Measurements from ENCODE around the gene FGR.

FGR gene

DNA sequence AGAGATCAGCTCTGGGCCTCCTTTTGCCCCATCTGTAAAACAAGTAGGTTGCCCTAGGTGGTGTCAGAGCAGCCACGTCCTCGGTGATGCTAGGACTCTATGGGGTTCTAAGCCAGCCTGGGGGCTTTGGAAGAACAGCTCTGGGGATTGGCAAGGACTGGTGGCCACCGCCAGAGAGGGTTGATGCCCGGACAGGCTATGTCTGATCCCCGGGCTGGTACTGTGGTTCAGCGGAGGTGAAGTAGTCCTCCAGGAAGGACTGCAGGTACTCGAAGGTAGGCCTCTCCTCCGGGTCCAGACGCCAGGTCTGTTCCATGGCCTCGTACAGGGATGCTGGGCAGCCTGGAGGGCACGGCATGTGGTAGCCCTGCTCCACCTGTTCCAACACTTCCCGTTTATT is 22.3 kb downstream of the FGR start:
- no peak for TF ChIP-seq CTCF (IDR thresholded peaks at IDR 0.05; ENCODE audit: insufficient read depth, low read depth, low read length, missing control alignments)
- H3K4me3 ChIP-seq (ENCODE audit: low read length): no peak overlapping the region
- DNase-seq (ENCODE audit: low read depth): no peak

GRCh38 chr1:27611450-27611849 is 23.5 kb downstream of the FGR start:
- no peak for TF ChIP-seq CTCF (IDR thresholded peaks at IDR 0.05; ENCODE audit: insufficient read depth, low read depth, low read length, missing control alignments)
- no peak for DNase-seq (ENCODE audit: low read depth)
- H3K4me3 ChIP-seq (ENCODE audit: low read length): no peak overlapping the region

GRCh38 chr1:27609618-27610240 is 25.3 kb downstream of the FGR start:
- no peak overlapping the region for H3K4me3 ChIP-seq (ENCODE audit: low read length)
- DNase-seq (ENCODE audit: low read depth): no peak
- TF ChIP-seq CTCF (IDR thresholded peaks at IDR 0.05; ENCODE audit: insufficient read depth, low read depth, low read length, missing control alignments): no peak

DNA sequence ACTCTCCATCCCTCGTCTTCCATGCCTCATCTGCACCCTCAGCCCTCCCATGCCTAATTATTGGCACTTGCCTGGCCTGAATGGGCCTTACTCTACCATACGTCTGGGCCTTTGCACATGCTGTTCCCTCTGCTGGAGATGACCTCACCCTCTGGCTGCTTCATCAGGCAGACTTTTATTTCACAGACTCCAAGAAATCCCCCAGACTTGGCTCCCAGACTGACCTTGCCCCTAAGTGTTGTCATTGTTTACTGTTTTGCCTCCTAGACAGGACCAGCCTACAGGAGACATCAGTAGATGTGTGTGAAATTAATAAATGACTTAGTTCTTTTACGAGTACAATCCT is 25.8 kb downstream of the FGR start:
- DNase-seq (ENCODE audit: low read depth): no peak
- no peak for TF ChIP-seq CTCF (IDR thresholded peaks at IDR 0.05; ENCODE audit: insufficient read depth, low read depth, low read length, missing control alignments)
- H3K4me3 ChIP-seq (ENCODE audit: low read length): no peak overlapping the region

DNA sequence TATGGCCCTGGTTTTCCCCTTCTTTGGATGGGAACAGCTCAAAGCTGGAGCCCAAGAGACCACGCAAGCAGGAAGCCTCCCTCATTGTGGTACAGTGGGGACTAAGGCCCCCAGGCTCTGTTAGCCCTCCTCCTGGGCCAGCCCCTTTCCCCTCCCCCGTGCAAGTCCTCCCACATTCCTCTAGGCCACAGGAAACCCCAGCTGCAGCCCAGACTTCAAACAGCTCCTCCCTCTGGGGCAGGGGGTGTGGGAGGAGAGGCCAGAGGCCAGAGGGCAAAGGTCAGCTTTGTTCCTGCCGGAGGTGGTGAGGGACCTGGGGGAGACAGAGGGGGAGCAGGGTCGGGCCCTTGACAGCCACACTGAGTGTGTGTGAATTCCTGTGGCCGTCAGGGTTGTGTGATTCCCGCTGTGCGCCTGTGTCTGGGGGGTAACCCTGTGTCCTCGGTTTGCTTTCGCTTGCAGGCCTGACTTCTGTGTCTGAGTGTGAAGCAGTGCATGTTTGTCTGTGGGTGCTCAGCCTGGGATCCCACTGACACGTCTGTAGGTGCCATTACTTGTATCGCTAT is 27.7 kb downstream of the FGR start:
- no peak for TF ChIP-seq CTCF (IDR thresholded peaks at IDR 0.05; ENCODE audit: insufficient read depth, low read depth, low read length, missing control alignments)
- no peak overlapping the region for H3K4me3 ChIP-seq (ENCODE audit: low read length)
- no peak for DNase-seq (ENCODE audit: low read depth)

- no peak overlapping the region for H3K4me3 ChIP-seq (ENCODE audit: low read length)
- peak; percentile 53 for DNase-seq (ENCODE audit: low read depth)
- no peak for TF ChIP-seq CTCF (IDR thresholded peaks at IDR 0.05; ENCODE audit: insufficient read depth, low read depth, low read length, missing control alignments)
Measured at GRCh38 chr1:27606708-27607238, 28.2 kb downstream of the FGR start.

Measured in epithelial cell of esophagus (primary cell).